Measurements from ENCODE around the gene PPDPF.

DNA sequence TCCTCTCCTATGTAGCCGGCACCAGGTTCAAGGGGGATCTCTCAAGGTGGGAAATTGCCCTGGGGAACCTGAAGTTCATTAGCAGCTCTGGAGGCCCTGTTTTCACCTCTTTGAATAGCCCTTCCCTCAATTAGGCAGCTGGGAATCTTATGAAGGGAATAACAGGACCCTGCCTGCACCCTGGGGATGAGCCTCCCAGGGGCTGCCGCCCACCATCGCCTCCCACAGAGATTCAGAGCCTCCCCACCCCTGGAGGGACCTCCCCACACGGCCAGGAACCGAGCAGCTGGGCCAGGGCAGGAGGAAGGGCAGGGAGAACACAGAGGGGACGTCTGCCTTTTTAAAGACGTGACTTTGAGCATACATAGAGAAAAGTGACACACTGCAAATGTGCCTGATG, 17.0 kb upstream of the PPDPF start:
- no peak for TF ChIP-seq CTCF (conservative IDR thresholded peaks at IDR 0.05)
- no peak for TF ChIP-seq EZH2 (IDR thresholded peaks at IDR 0.05; ENCODE audit: low read depth)

Data from PC-9 (cell line).